ENCODE results near the gene ADAT3.

Gene ADAT3

GRCh38 chr19:1957562-1958248 lies 52.5 kb downstream of the ADAT3 start:
- no peak for DNase-seq (ENCODE audit: low spot score)

GRCh38 chr19:1959928-1960589 lies 54.9 kb downstream of the ADAT3 start:
- DNase-seq (ENCODE audit: low spot score): no peak

GRCh38 chr19:1961000-1961883 lies 56.0 kb downstream of the ADAT3 start:
- DNase-seq (ENCODE audit: low spot score): no peak

GRCh38 chr19:1962674-1963073 lies 57.5 kb downstream of the ADAT3 start:
- no peak for DNase-seq (ENCODE audit: low spot score)

All from hepatic stellate cell (primary cell).